ENCODE measurements around the gene GPER1. TPM values are rescaled to one million over a fixed set of nuclear protein-coding genes. Genes with fewer than 3 reads are reported as not detected.

The GPER1 gene
- total and polyA plus RNA-seq, 2 donors (not counting 3 experiments of a cell fraction or from before 2014, with no cell fraction given): 0.77 to 2.3 TPM

DNA sequence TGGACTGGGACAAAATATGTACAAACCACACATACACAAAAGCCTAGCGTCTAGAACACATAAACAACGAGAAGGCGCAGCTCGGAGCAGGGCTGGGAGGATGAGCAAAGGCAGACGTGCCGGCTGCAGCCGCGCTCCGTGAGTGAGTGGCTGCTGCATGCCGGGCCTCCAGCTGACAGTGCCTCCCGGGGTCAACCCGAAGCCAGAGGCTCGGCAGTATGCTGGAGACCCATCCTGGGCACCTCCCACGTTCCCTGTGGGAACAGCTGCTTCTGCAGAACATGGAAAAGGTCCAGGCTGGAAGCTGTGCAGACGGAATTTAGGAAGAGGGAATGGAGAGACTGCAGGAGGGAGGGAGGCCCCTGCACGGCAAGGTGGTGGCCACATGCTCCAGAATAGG, 47.1 kb upstream of the GPER1 start:
- Histone ChIP-seq H3K9ac (replicated peaks; ENCODE audit: extremely low read depth, insufficient read depth, low read length) (no peak overlapping the region), H3K4me1 (ENCODE audit: control insufficient read depth, extremely low read depth, insufficient read depth, low read length) (peaks cover 14% of the 10 kb centered on the region), H3K36me3 (ENCODE audit: control insufficient read depth in 2 of 2, extremely low read depth in 1 of 2, insufficient read depth in 2 of 2, low read length in 2 of 2) (no peaks in the 10 kb centered on the region), H3K27ac (ENCODE audit: insufficient read depth, low read depth, low read length) (no peak overlapping the region), H3K27me3 (ENCODE audit: control insufficient read depth in 2 of 2, insufficient read depth in 2 of 2, low read length in 2 of 2) (no peaks in the 10 kb centered on the region), H3K79me2 (ENCODE audit: control insufficient read depth, insufficient read depth, low read length) (no peaks in the 10 kb centered on the region), H2AFZ (ENCODE audit: low read depth, low read length) (no peak overlapping the region), H4K20me1 (replicated peaks; ENCODE audit: control insufficient read depth, extremely low read depth, insufficient read depth, low read length) (no peaks in the 10 kb centered on the region), H3K9me3 (replicated peaks; ENCODE audit: control insufficient read depth, insufficient read depth, low read length) (no peaks in the 10 kb centered on the region), H3K4me2 (ENCODE audit: insufficient read depth, low read length) (no peak overlapping the region), H3K9me1 (replicated peaks; ENCODE audit: control insufficient read depth, extremely low read depth, insufficient read depth, low read length) (no peaks in the 10 kb centered on the region), H3K4me3 (replicated peaks in 1 of 3; ENCODE audit: insufficient read depth in 1 of 3, low read depth in 1 of 3, low read length in 3 of 3) (no peak overlapping the region)
- dilution Hi-C loops (cut with MboI; ENCODE audit: extremely low pct_ligation_motif_present, low sequenced_read_pairs) (no loop called here), intact Hi-C loops (cut with micrococcal nuclease) (no loop called here)
- FAIRE-seq (no peak), DNase-seq (ENCODE audit: low read depth, low spot score) (no peak)
- TF ChIP-seq CTCF (IDR thresholded peaks at IDR 0.05; ENCODE audit: extremely low read depth in 1 of 2, insufficient read depth in 1 of 2, low read depth in 1 of 2, low read length in 2 of 2) (no peak), EZH2 (IDR thresholded peaks at IDR 0.05; ENCODE audit: borderline replicate concordance, low read depth, low read length, severe bottlenecking) (no peak), FOS (IDR thresholded peaks at IDR 0.05; ENCODE audit: borderline replicate concordance, insufficient read depth, low read length) (no peak), MYC (IDR thresholded peaks at IDR 0.05; ENCODE audit: low read depth, low read length) (no peak), JUN (IDR thresholded peaks at IDR 0.05; ENCODE audit: borderline replicate concordance, insufficient read depth, insufficient read length, low read depth) (no peak), POLR2A (IDR thresholded peaks at IDR 0.05; ENCODE audit: low read depth, low read length) (no peak), GATA2 (IDR thresholded peaks at IDR 0.05; ENCODE audit: insufficient read depth, insufficient read length, low read depth, low read length) (no peak), POLR2AphosphoS5 (IDR thresholded peaks at IDR 0.05; ENCODE audit: insufficient read depth, low read depth, low read length) (no peak)
- TF ChIP-seq, protein P1, sequence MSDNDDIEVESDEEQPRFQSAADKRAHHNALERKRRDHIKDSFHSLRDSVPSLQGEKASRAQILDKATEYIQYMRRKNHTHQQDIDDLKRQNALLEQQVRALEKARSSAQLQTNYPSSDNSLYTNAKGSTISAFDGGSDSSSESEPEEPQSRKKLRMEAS (IDR thresholded peaks at IDR 0.05; ENCODE audit: insufficient read depth, insufficient read length): no peak
- ChIA-PET POLR2A (interaction anchor here (0.5 kb wide), 1 partner anchor 12 kb away, joined by 3 read pairs; no protein-coding TSS in a partner anchor), CTCF (interaction anchor here (0.7 to 1.6 kb wide), 2 partner anchors 48 to 107 kb away, joined by 3 to 6 read pairs; no protein-coding TSS in a partner anchor)
- no TSS peak for BruUV-seq (replicated peaks)
